D721Med (cell line): ENCODE results near the gene KIF9.
"Not testable (repeated sequence)": the region's sequence is repeated elsewhere in the genome, so short reads cannot be mapped to it uniquely, and the experiment has no call there.

Source experiments
- DNase-seq: peaks from one replicate; pipeline ENCODE4 v3.0.0; 2011; ENCODE audit warnings: low spot score; ENCODE audit not compliant: insufficient read length
- FAIRE-seq: peaks from 2 replicates; lab custom pipeline; 2011; peaks lifted over from hg19 to GRCh38; lab: Jason Lieb, UNC
- TF ChIP-seq, protein P1 (sequence below): IDR thresholded peaks from 2 replicates; pipeline ENCODE4 v1.5.1; 2012; ENCODE audit warnings: mild to moderate bottlenecking, control low read depth; ENCODE audit not compliant: insufficient read depth; ENCODE audit errors: missing control alignments

Gene KIF9

GRCh38 chr3:47228088-47228487, 54.5 kb downstream of the KIF9 start:
- DNase-seq (no peak), FAIRE-seq (no peak)
- TF ChIP-seq, protein P1, sequence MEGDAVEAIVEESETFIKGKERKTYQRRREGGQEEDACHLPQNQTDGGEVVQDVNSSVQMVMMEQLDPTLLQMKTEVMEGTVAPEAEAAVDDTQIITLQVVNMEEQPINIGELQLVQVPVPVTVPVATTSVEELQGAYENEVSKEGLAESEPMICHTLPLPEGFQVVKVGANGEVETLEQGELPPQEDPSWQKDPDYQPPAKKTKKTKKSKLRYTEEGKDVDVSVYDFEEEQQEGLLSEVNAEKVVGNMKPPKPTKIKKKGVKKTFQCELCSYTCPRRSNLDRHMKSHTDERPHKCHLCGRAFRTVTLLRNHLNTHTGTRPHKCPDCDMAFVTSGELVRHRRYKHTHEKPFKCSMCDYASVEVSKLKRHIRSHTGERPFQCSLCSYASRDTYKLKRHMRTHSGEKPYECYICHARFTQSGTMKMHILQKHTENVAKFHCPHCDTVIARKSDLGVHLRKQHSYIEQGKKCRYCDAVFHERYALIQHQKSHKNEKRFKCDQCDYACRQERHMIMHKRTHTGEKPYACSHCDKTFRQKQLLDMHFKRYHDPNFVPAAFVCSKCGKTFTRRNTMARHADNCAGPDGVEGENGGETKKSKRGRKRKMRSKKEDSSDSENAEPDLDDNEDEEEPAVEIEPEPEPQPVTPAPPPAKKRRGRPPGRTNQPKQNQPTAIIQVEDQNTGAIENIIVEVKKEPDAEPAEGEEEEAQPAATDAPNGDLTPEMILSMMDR: no peak

- TF ChIP-seq, protein P1: no peak
- DNase-seq (no peak), FAIRE-seq (no peak)
These were observed 54.9 kb downstream of the KIF9 start for GRCh38 chr3:47227678-47228077.

- DNase-seq: no peak
- TF ChIP-seq, protein P1: no peak
- no peak for FAIRE-seq
These were observed 57.2 kb downstream of the KIF9 start for GRCh38 chr3:47225310-47225906.

DNA sequence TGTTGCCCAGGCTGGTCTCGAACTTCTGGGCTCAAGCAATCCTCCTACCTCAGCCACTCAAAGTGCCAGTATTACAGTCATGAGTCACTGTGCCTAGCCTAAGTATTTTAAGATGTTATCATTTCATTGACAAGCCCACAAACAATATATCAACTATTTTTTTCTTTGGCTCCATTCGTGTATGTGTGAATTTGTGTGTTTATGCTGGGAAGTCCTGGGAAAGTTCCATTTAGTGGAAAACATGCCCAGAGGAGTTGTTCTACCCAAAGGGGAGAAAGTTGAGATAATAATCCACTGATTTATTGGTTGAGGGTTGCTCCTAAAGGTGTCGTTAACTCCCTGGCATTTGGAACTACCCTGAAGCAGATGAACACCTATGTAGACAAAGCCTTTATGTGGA, 58.8 kb downstream of the KIF9 start:
- TF ChIP-seq, protein P1: no peak
- FAIRE-seq (no peak), DNase-seq (no peak)

GRCh38 chr3:47221798-47222197, 60.8 kb downstream of the KIF9 start:
- TF ChIP-seq, protein P1: no peak
- FAIRE-seq: no peak
- DNase-seq: no peak

- no peak for DNase-seq
- FAIRE-seq: no peak
- TF ChIP-seq, protein P1: no peak
These were observed 71.7 kb downstream of the KIF9 start for GRCh38 chr3:47210863-47211405.

GRCh38 chr3:47206022-47206421, 76.6 kb downstream of the KIF9 start:
- not testable (repeated sequence) for FAIRE-seq, DNase-seq
